GM10266 (cell line): ENCODE measurements around the gene SPDEF.

ENCODE experiments used
- DNase-seq: peaks from one replicate; pipeline ENCODE4 v3.0.0; 2012; ENCODE audit errors: extremely low spot score
- CTCF ChIP-seq: IDR thresholded peaks from 2 replicates; pipeline ENCODE4 v1.5.1; 2012; ENCODE audit warnings: mild to moderate bottlenecking, low read depth; ENCODE audit not compliant: control insufficient read depth, insufficient read depth; ENCODE audit errors: missing control alignments

SPDEF gene

GRCh38 chr6:34556031-34556471, at the start of gene SPDEF:
TSS of gene SPDEF (minus strand) at chr6:34556329. CDS start at chr6:34544455, 11,874 bp downstream.
- no peak for DNase-seq
- no peak for TF ChIP-seq CTCF

GRCh38 chr6:34603707-34604106, 47.6 kb upstream of the SPDEF start:
- no peak for TF ChIP-seq CTCF
- no peak for DNase-seq

GRCh38 chr6:34602318-34603111, 46.4 kb upstream of the SPDEF start:
- TF ChIP-seq CTCF: no peak
- no peak for DNase-seq

- TF ChIP-seq CTCF: no peak
- DNase-seq: no peak
These were observed 45.6 kb upstream of the SPDEF start for GRCh38 chr6:34601706-34602105.

GRCh38 chr6:34600796-34601195, 44.7 kb upstream of the SPDEF start:
- no peak for TF ChIP-seq CTCF

GRCh38 chr6:34600101-34600500, 44.0 kb upstream of the SPDEF start:
- no peak for DNase-seq
- no peak for TF ChIP-seq CTCF

More at GRCh38 chr6:34600796-34601195, 44.7 kb upstream of the SPDEF start:
- DNase-seq: no peak

GRCh38 chr6:34598712-34599111, 42.6 kb upstream of the SPDEF start:
- DNase-seq: no peak
- TF ChIP-seq CTCF: no peak
